Spleen (tissue), 11 donors: Measurements from ENCODE around the gene MYO19. TPM values are rescaled to one million over a fixed set of nuclear protein-coding genes. Genes with fewer than 3 reads are reported as not detected.
A peak's percentile ranks its signal among the peaks of the same experiment; 100 is the strongest.

ENCODE experiments used
- DNase-seq: peaks from one replicate; pipeline ENCODE4 v3.0.0-alpha.2; 2020
- H3K27ac ChIP-seq, 8 donors: fragments of 200-600 bp; sonication (generic) in 7 of 8; 1 replicate in 4 of 8; 2 replicates in 4 of 8; pipeline versions ENCODE4 v1.5.0 to v1.8.0; 2016 to 2021; ENCODE audit warnings: inconsistent platforms in 4 of 8, mild to moderate bottlenecking in 4 of 8, moderate library complexity in 1 of 8
- H3K27me3 ChIP-seq, 7 donors: fragments of 200-600 bp; sonication (generic) in 6 of 7; replicated peaks in 1 of 7; 1 replicate in 4 of 7; 2 replicates in 3 of 7; pipeline versions ENCODE4 v1.5.0 to v1.8.0; 2016 to 2021; ENCODE audit warnings: inconsistent platforms in 3 of 7, mild to moderate bottlenecking in 1 of 7
- H3K36me3 ChIP-seq, 6 donors: fragments of 200-600 bp; sonication (generic) in 5 of 6; 1 replicate in 4 of 6; 2 replicates in 2 of 6; pipeline versions ENCODE4 v1.5.0 to v1.8.0; 2016 to 2021; ENCODE audit warnings: inconsistent platforms in 2 of 6
- H3K4me1 ChIP-seq, 6 donors: fragments of 200-600 bp; sonication (generic) in 5 of 6; 1 replicate in 3 of 6; 2 replicates in 3 of 6; pipeline versions ENCODE4 v1.5.0 to v1.8.0; 2016 to 2021; ENCODE audit warnings: inconsistent platforms in 3 of 6
- H3K4me3 ChIP-seq, 8 donors: fragments of 200-600 bp; sonication (generic) in 7 of 8; 1 replicate in 4 of 8; 2 replicates in 4 of 8; pipeline versions ENCODE4 v1.5.0 to v1.8.0; 2016 to 2021; ENCODE audit warnings: inconsistent platforms in 4 of 8, mild to moderate bottlenecking in 4 of 8, moderate library complexity in 2 of 8
- H3K9me3 ChIP-seq, 8 donors: fragments of 200-600 bp; sonication (generic) in 7 of 8; 1 replicate in 4 of 8; 2 replicates in 4 of 8; pipeline versions ENCODE4 v1.5.0 to v1.8.0; 2016 to 2021; ENCODE audit warnings: inconsistent platforms in 4 of 8
- POLR2A ChIP-seq, 3 donors: fragments of 450-650 bp; IDR thresholded peaks; one replicate each; pipeline ENCODE4 v1.5.1; 2017; ENCODE audit warnings: antibody characterized with exemption in 3 of 3, mild to moderate bottlenecking in 1 of 3
- POLR2AphosphoS5 ChIP-seq, 3 donors: sonication (generic); formaldehyde crosslinking; IDR thresholded peaks; one replicate each; pipeline ENCODE4 v1.5.1; 2017; ENCODE audit warnings: antibody characterized with exemption in 3 of 3
- WGBS, 5 donors: extraction: QIAGEN DNeasy Blood & Tissue Kit in 3 of 5; methylation state at CpG; one replicate each; pipeline versions ENCODE4 v1.1.5 to v1.1.7; 2013 to 2018; 5-methylcytosine and 5-hydroxymethylcytosine counted together
- intact Hi-C: fragments of 100-400 bp; cut with DNase I; formaldehyde crosslinking; loops from one replicate; pipeline ENCODE4 v1.15.0; 2023; ENCODE audit warnings: low total_unique reads
- polyA plus RNA-seq, 3 donors: library from polyadenylated mRNA; stranded (reverse); fragments of 200-250 nt; gene quantifications; one replicate each; pipeline ENCODE4 v1.2.1, GENCODE V29; 2013
- total RNA-seq, 7 donors: library from RNA; depleted of rRNA in 3 of 7; stranded (reverse); fragments of >200 nt in 3 of 7; fragmentation: NEBNext Ultra II Directional in 4 of 7; extraction: Animal tissue kit (Norgen Biotek cat#: 25700) in 4 of 7; gene quantifications; one replicate each; pipeline versions ENCODE4 v1.1.0 to v1.2.1, GENCODE V29; 2016 to 2021
- TF ChIP-seq, protein P1 (sequence below), 11 experiments: fragments of 200-600 bp in 7 of 11; fragments of 450-650 bp in 4 of 11; sonication (generic) in 4 of 11; IDR thresholded peaks in 8 of 11; conservative IDR thresholded peaks in 3 of 11; 1 replicate in 7 of 11; 2 replicates in 4 of 11; pipeline versions ENCODE4 v1.4.0 to v1.8.0; 2016 to 2021; ENCODE audit warnings: antibody characterized with exemption in 11 of 11, inconsistent platforms in 4 of 11, mild to moderate bottlenecking in 1 of 11
- donor health status: healthy with polysubstance abuse.
- donor health status: DM: no; HTN: no; CAD: no; lungs with moderate emphysema.
- donor health status: DM: no; HTN: no; CAD: no.
- donor health status: Bipolar disorder and iron deficiency.
- donor health status: healthy.
- donor health status: DM: no; HTN: no; CAD: no.
- donor health status: DM: yes; HTN: yes; CAD: no.

MYO19 gene
- total and polyA plus RNA-seq, 10 donors: 15.6 to 68.9 (median 50.7) TPM

- no peak for DNase-seq
- no peak overlapping the region for H3K4me3 ChIP-seq
- TF ChIP-seq, protein P1, sequence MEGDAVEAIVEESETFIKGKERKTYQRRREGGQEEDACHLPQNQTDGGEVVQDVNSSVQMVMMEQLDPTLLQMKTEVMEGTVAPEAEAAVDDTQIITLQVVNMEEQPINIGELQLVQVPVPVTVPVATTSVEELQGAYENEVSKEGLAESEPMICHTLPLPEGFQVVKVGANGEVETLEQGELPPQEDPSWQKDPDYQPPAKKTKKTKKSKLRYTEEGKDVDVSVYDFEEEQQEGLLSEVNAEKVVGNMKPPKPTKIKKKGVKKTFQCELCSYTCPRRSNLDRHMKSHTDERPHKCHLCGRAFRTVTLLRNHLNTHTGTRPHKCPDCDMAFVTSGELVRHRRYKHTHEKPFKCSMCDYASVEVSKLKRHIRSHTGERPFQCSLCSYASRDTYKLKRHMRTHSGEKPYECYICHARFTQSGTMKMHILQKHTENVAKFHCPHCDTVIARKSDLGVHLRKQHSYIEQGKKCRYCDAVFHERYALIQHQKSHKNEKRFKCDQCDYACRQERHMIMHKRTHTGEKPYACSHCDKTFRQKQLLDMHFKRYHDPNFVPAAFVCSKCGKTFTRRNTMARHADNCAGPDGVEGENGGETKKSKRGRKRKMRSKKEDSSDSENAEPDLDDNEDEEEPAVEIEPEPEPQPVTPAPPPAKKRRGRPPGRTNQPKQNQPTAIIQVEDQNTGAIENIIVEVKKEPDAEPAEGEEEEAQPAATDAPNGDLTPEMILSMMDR (IDR thresholded peaks at IDR 0.05 in 8 of 11, conservative IDR thresholded peaks at IDR 0.05 in 3 of 11): no peak
- TF ChIP-seq POLR2A (IDR thresholded peaks at IDR 0.05): no peak
- TF ChIP-seq POLR2AphosphoS5 (IDR thresholded peaks at IDR 0.05): no peak
- intact Hi-C loops: no loop called here
- WGBS, 5 donors: 88 to 98% (median 95%) methylated on average over 3 of the region's 3 CpGs
- H3K9me3 ChIP-seq: no peaks in the 10 kb centered on the region
- H3K36me3 ChIP-seq: peaks cover 0 to 35% (median 10%) of the 10 kb centered on the region in 6 donors
- H3K27ac ChIP-seq: no peak overlapping the region
- H3K27me3 ChIP-seq: no peaks in the 10 kb centered on the region
- peaks cover 14 to 30% (median 20%) of the 10 kb centered on the region in 6 donors for H3K4me1 ChIP-seq
These were observed 6.0 kb upstream of the MYO19 start for GRCh38 chr17:36540696-36541095.

DNA sequence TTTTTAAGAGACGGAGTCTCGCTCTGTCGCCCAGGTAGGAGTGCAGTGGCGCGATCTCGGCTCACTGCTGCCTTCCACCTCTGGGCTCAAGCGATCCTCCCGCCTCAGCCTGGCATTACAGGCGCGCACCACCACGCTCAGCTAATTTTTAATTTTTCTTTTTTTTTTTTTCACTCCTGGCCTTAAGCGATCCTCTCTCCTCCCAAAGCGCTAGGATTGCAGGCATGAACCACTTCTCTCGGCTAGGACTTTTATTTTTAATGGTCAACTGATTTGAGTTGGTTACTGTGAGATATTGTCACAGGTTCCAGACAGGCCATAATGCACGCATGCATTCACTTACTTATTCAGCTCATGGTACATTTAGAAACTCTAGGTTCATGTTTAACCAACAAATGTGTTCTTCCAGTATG lies 1.0 kb upstream of the MYO19 start:
- WGBS, 5 donors: 9 to 14% (median 11%) methylated on average over 15 of the region's 15 CpGs
- Histone ChIP-seq H3K27me3 (no peaks in the 10 kb centered on the region), H3K4me1 (peaks cover 7 to 31% (median 21%) of the 10 kb centered on the region in 6 donors), H3K27ac (peak overlapping the region; percentile 86 to 99 (median 95)), H3K9me3 (no peaks in the 10 kb centered on the region), H3K36me3 (peaks cover 0 to 66% (median 21%) of the 10 kb centered on the region in 6 donors), H3K4me3 (peak overlapping the region; percentile 73 to 100 (median 88))
- intact Hi-C loops: no loop called here
- no peak for DNase-seq
- TF ChIP-seq, protein P1 (IDR thresholded peaks at IDR 0.05 in 8 of 11, conservative IDR thresholded peaks at IDR 0.05 in 3 of 11): peak in 4 of 11 experiments; percentile 3 to 10 (median 6)
- no peak for TF ChIP-seq POLR2AphosphoS5 (IDR thresholded peaks at IDR 0.05)

- 10 to 14% (median 11%) methylated on average over 37 to 48 of the region's 48 CpGs for WGBS, 5 donors
- TF ChIP-seq POLR2A (IDR thresholded peaks at IDR 0.05) (no peak), POLR2AphosphoS5 (IDR thresholded peaks at IDR 0.05) (no peak)
- TF ChIP-seq, protein P1 (IDR thresholded peaks at IDR 0.05 in 8 of 11, conservative IDR thresholded peaks at IDR 0.05 in 3 of 11): peak in 7 of 11 experiments; percentile 41 to 68 (median 60)
- Histone ChIP-seq H3K4me3 (peak overlapping the region; percentile 73 to 100 (median 88)), H3K9me3 (no peaks in the 10 kb centered on the region), H3K27me3 (no peaks in the 10 kb centered on the region), H3K27ac (peak overlapping the region; percentile 86 to 99 (median 95)), H3K4me1 (peaks cover 7 to 31% (median 21%) of the 10 kb centered on the region in 6 donors), H3K36me3 (peaks cover 0 to 69% (median 25%) of the 10 kb centered on the region in 6 donors)
- intact Hi-C loops: no loop called here
- peak; percentile 91 for DNase-seq
These were observed 481 bp downstream of the MYO19 start for GRCh38 chr17:36533935-36534839.

GRCh38 chr17:36532435-36532975 lies 2.2 kb downstream of the MYO19 start:
- 94 to 100% (median 100%) methylated on average over 2 of the region's 2 CpGs for WGBS, 5 donors
- Histone ChIP-seq H3K4me1 (peaks cover 7 to 31% (median 21%) of the 10 kb centered on the region in 6 donors), H3K27me3 (no peaks in the 10 kb centered on the region), H3K4me3 (no peak overlapping the region), H3K27ac (no peak overlapping the region), H3K9me3 (no peaks in the 10 kb centered on the region), H3K36me3 (peaks cover 0 to 69% (median 32%) of the 10 kb centered on the region in 6 donors)
- TF ChIP-seq, protein P1 (IDR thresholded peaks at IDR 0.05 in 8 of 11, conservative IDR thresholded peaks at IDR 0.05 in 3 of 11): no peak
- TF ChIP-seq POLR2A (IDR thresholded peaks at IDR 0.05) (no peak), POLR2AphosphoS5 (IDR thresholded peaks at IDR 0.05) (no peak)
- no peak for DNase-seq
- intact Hi-C loops: no loop called here
